Left lung (tissue), 10 donors: Measurements from ENCODE around the gene JOSD1. TPM values are rescaled to one million over a fixed set of nuclear protein-coding genes. Genes with fewer than 3 reads are reported as not detected.

Source experiments
- ATAC-seq: fragments of 200-7000 bp; cut with Tn5 transposase; one replicate; pipeline ENCODE4 v1.9.1; 2020; ENCODE audit warnings: moderate library complexity
- DNase-seq, 4 donors: peaks; one replicate each; pipeline ENCODE4 v3.0.0-alpha.2; 2013 to 2020
- H3K27ac ChIP-seq, 2 donors: fragments of 200-600 bp; sonication (generic) in 1 of 2; one replicate each; pipeline versions ENCODE4 v1.5.0 to v1.8.0; 2020 to 2021
- H3K27me3 ChIP-seq, 2 donors: fragments of 200-600 bp; sonication (generic) in 1 of 2; one replicate each; pipeline versions ENCODE4 v1.5.0 to v1.8.0; 2020 to 2021
- H3K36me3 ChIP-seq, 2 donors: fragments of 200-600 bp; sonication (generic) in 1 of 2; one replicate each; pipeline versions ENCODE4 v1.5.0 to v1.8.0; 2020 to 2021
- H3K4me1 ChIP-seq, 2 donors: fragments of 200-600 bp; one replicate each; pipeline ENCODE4 v1.8.0; 2021
- H3K4me3 ChIP-seq, 2 donors: fragments of 200-600 bp; sonication (generic) in 1 of 2; one replicate each; pipeline versions ENCODE4 v1.5.0 to v1.8.0; 2020 to 2021; ENCODE audit warnings: mild to moderate bottlenecking in 1 of 2
- H3K9me3 ChIP-seq, 2 donors: fragments of 200-600 bp; sonication (generic) in 1 of 2; one replicate each; pipeline versions ENCODE4 v1.5.0 to v1.8.0; 2020 to 2021
- intact Hi-C, 2 donors: fragments of 100-400 bp; cut with DNase I; formaldehyde crosslinking; loops; one replicate each; pipeline versions ENCODE4 v1.11.2 to v1.14.2; 2022
- polyA plus RNA-seq, 6 donors: library from polyadenylated mRNA; unstranded; fragments of 120-200 nt; gene quantifications; one replicate each; pipeline ENCODE4 v1.2.1, GENCODE V29; 2013; ENCODE audit not compliant: insufficient read length in 6 of 6
- total RNA-seq, 2 donors: library from RNA; stranded (reverse); fragmentation: NEBNext Ultra II Directional; extraction: Animal tissue kit (Norgen Biotek cat#: 25700); gene quantifications; one replicate each; pipeline ENCODE4 v1.2.1, GENCODE V29; 2021
- TF ChIP-seq, protein P1 (sequence below), 2 donors: fragments of 200-600 bp; sonication (generic) in 1 of 2; IDR thresholded peaks; one replicate each; pipeline versions ENCODE4 v1.5.0 to v1.8.0; 2021; ENCODE audit warnings: antibody characterized with exemption in 2 of 2
- donor health status: DM: no; HTN: yes; CAD: no.
- donor health status: DM: no; HTN: no; CAD: no.

Gene JOSD1
- total and polyA plus RNA-seq, 8 donors = 46.2 to 57.3 (median 50.4) TPM

DNA sequence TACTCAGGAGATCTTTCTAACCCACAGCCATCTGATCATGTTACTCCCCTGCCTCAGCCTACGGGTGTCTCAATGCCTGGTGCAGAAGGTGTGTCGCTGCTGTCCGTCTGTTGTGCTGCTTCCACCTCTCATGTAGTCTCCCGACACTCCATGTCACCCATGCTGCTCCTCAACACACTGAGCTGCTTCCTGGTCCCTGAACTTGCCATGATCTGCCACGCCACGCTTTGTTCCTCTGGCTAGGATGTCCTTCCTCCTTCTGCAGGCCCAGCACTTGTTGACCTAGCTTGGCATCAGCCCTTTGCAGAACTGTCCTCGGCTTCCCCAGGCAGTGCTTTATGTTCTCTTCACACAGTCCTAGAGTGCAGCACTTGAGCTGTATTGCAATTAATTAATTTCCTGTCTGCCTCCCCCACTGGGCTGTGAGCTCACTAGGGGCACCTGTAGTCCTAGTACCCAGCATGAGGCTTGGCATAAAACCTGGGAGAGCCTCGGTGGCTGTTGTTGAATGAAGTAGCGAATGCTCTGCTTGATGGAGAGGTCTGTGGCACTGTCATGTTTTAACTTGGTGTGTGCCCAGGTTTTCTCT, 14.5 kb upstream of the JOSD1 start:
- intact Hi-C loops = no loop called here
- peak; percentile 24 for ATAC-seq
- TF ChIP-seq, protein P1, sequence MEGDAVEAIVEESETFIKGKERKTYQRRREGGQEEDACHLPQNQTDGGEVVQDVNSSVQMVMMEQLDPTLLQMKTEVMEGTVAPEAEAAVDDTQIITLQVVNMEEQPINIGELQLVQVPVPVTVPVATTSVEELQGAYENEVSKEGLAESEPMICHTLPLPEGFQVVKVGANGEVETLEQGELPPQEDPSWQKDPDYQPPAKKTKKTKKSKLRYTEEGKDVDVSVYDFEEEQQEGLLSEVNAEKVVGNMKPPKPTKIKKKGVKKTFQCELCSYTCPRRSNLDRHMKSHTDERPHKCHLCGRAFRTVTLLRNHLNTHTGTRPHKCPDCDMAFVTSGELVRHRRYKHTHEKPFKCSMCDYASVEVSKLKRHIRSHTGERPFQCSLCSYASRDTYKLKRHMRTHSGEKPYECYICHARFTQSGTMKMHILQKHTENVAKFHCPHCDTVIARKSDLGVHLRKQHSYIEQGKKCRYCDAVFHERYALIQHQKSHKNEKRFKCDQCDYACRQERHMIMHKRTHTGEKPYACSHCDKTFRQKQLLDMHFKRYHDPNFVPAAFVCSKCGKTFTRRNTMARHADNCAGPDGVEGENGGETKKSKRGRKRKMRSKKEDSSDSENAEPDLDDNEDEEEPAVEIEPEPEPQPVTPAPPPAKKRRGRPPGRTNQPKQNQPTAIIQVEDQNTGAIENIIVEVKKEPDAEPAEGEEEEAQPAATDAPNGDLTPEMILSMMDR (IDR thresholded peaks at IDR 0.05) = no peak
- Histone ChIP-seq H3K4me3 (no peak overlapping the region), H3K9me3 (no peaks in the 10 kb centered on the region), H3K4me1 (peaks cover 12 to 65% of the 10 kb centered on the region in 2 donors), H3K36me3 (peaks cover 0 to 51% of the 10 kb centered on the region in 2 donors), H3K27me3 (no peaks in the 10 kb centered on the region), H3K27ac (no peak overlapping the region)
- peak in 1 of 4 donors; percentile 44 for DNase-seq

DNA sequence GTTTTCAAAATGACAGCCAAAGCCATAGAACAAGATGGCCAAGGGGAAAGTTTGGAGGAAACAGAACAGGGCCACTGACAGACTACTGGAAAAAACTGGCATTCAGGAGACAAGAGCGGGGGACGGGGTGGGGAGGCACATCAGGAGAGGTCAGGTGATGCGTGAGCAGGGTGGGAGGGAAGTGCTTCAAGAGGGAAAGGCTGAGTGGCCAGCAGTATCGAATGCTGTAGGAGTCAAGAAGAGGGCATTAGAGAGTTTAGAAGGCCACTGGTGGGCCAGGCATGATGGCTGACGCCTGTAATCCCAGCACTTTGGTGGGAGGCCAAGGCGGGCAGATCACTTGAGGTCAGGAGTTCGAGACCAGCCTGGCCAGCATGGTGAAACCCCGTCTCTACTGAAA, 13.2 kb upstream of the JOSD1 start:
- peak; percentile 7 for ATAC-seq
- Histone ChIP-seq H3K36me3 (peaks cover 0 to 47% of the 10 kb centered on the region in 2 donors), H3K9me3 (no peaks in the 10 kb centered on the region), H3K4me1 (peaks cover 12 to 74% of the 10 kb centered on the region in 2 donors), H3K27me3 (no peaks in the 10 kb centered on the region), H3K27ac (no peak overlapping the region), H3K4me3 (no peak overlapping the region)
- intact Hi-C loops = no loop called here
- DNase-seq = no peak
- TF ChIP-seq, protein P1 (IDR thresholded peaks at IDR 0.05) = no peak

- intact Hi-C loops = no loop called here
- TF ChIP-seq, protein P1 (IDR thresholded peaks at IDR 0.05) = no peak
- Histone ChIP-seq H3K4me3 (no peak overlapping the region), H3K4me1 (peaks cover 5 to 74% of the 10 kb centered on the region in 2 donors), H3K36me3 (peaks cover 0 to 37% of the 10 kb centered on the region in 2 donors), H3K27ac (peak overlapping the region in 1 of 2 donors; percentile 13), H3K27me3 (no peaks in the 10 kb centered on the region), H3K9me3 (no peaks in the 10 kb centered on the region)
- no peak for DNase-seq
- ATAC-seq = no peak
These were observed 11.9 kb upstream of the JOSD1 start for GRCh38 chr22:38712486-38713207.

DNA sequence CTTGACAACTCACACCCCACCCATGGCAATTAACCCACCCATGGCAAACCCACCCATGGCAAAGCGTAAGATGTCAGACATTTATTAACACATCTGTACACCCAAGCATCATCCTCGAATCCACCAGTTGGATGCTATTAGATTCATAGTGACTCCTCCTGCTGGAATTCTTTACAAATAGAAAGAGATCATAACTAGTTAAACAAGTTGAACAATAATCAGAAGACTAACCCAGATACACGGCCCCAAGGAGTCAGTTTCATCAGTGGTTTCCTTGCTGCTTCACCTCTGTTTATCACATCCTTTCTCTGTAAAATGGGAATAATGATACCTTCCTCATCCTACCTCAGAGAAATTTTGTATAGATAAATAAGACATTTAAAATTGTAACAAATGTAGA, 10.1 kb upstream of the JOSD1 start:
- Histone ChIP-seq H3K27me3 (no peaks in the 10 kb centered on the region), H3K36me3 (peaks cover 0 to 19% of the 10 kb centered on the region in 2 donors), H3K27ac (no peak overlapping the region), H3K4me1 (peaks cover 12 to 84% of the 10 kb centered on the region in 2 donors), H3K9me3 (no peaks in the 10 kb centered on the region), H3K4me3 (no peak overlapping the region)
- intact Hi-C loops = no loop called here
- TF ChIP-seq, protein P1 (IDR thresholded peaks at IDR 0.05) = no peak
- DNase-seq (no peak), ATAC-seq (no peak)

DNA sequence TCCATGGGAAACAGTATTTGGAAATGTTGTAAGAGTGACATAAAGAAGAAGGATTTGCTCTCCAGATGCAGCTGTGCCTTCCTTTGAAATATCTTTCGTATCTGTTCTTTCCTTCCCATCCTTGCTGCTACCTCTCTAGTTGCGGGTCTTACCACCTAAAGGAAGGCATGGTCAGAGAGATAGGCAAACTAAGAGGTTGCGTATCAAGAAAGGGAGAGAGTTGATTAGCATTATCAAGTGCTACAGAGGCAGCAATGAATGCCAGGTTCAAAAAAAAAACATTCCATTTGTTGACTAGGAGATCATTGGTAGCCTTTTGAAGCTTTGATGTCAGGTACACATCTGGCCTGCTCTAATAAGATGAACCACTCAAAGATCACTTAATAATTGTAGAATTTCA, 9.6 kb upstream of the JOSD1 start:
- DNase-seq (no peak), ATAC-seq (no peak)
- Histone ChIP-seq H3K4me1 (peaks cover 12 to 82% of the 10 kb centered on the region in 2 donors), H3K36me3 (peaks cover 0 to 16% of the 10 kb centered on the region in 2 donors), H3K27me3 (no peaks in the 10 kb centered on the region), H3K4me3 (no peak overlapping the region), H3K27ac (peak overlapping the region in 1 of 2 donors; percentile 55), H3K9me3 (no peaks in the 10 kb centered on the region)
- TF ChIP-seq, protein P1 (IDR thresholded peaks at IDR 0.05) = no peak
- intact Hi-C loops = no loop called here
